ENCODE data around the gene STEAP3. TPM values are rescaled to one million over a fixed set of nuclear protein-coding genes. Genes with fewer than 3 reads are reported as not detected.

STEAP3 gene
- polyA plus RNA-seq, 1 donor from 2014 or later, result not detected

- no peak overlapping the region for H3K9ac ChIP-seq (ENCODE audit: low read length)
- H3K27me3 ChIP-seq (ENCODE audit: insufficient read depth, low read depth, low read length), result no peaks in the 10 kb centered on the region
- no peak overlapping the region for H3K4me3 ChIP-seq (ENCODE audit: low read length)
- H3K9me3 ChIP-seq (ENCODE audit: low read length), result no peaks in the 10 kb centered on the region
- H3F3A ChIP-seq (ENCODE audit: insufficient read depth, low read length, poor library complexity, severe bottlenecking), result no peaks in the 10 kb centered on the region
- H3K4me2 ChIP-seq (ENCODE audit: low read length), result no peak overlapping the region
- no peaks in the 10 kb centered on the region for H3K79me2 ChIP-seq (replicated peaks; ENCODE audit: insufficient read depth, low read length)
- TF ChIP-seq POLR2AphosphoS5 (IDR thresholded peaks at IDR 0.05) (no peak), EZH2 (IDR thresholded peaks at IDR 0.05; ENCODE audit: borderline replicate concordance, insufficient read depth, low read length, poor library complexity, severe bottlenecking) (no peak), MXI1 (conservative IDR thresholded peaks at IDR 0.05; ENCODE audit: poor library complexity, severe bottlenecking) (no peak), EP300 (conservative IDR thresholded peaks at IDR 0.05; ENCODE audit: poor library complexity, severe bottlenecking) (no peak), RAD21 (conservative IDR thresholded peaks at IDR 0.05) (no peak), REST (IDR thresholded peaks at IDR 0.05; ENCODE audit: borderline replicate concordance) (no peak), TAF1 (IDR thresholded peaks at IDR 0.05; ENCODE audit: low read depth) (no peak)
- H3K36me3 ChIP-seq (ENCODE audit: insufficient read depth, low read length), result no peaks in the 10 kb centered on the region
- H3K27ac ChIP-seq (ENCODE audit: low read length), result no peak overlapping the region
- no peaks in the 10 kb centered on the region for H3K9me2 ChIP-seq (ENCODE audit: insufficient read depth, low read length)
- no peaks in the 10 kb centered on the region for H4K20me1 ChIP-seq (ENCODE audit: insufficient read depth)
- H2AFZ ChIP-seq (ENCODE audit: low read depth, low read length), result no peak overlapping the region
Observed at GRCh38 chr2:119249311-119249710, 25.7 kb downstream of the STEAP3 start.

GRCh38 chr2:119249855-119250717 is 26.5 kb downstream of the STEAP3 start:
- H3F3A ChIP-seq (ENCODE audit: insufficient read depth, low read length, poor library complexity, severe bottlenecking), result no peaks in the 10 kb centered on the region
- no peak overlapping the region for H2AFZ ChIP-seq (ENCODE audit: low read depth, low read length)
- H3K9ac ChIP-seq (ENCODE audit: low read length), result no peak overlapping the region
- TF ChIP-seq POLR2AphosphoS5 (IDR thresholded peaks at IDR 0.05) (no peak), EP300 (conservative IDR thresholded peaks at IDR 0.05; ENCODE audit: poor library complexity, severe bottlenecking) (no peak), MXI1 (conservative IDR thresholded peaks at IDR 0.05; ENCODE audit: poor library complexity, severe bottlenecking) (no peak), RAD21 (conservative IDR thresholded peaks at IDR 0.05) (no peak), SMC3 (conservative IDR thresholded peaks at IDR 0.05; ENCODE audit: poor library complexity) (no peak), TAF1 (IDR thresholded peaks at IDR 0.05; ENCODE audit: low read depth) (no peak), EZH2 (IDR thresholded peaks at IDR 0.05; ENCODE audit: borderline replicate concordance, insufficient read depth, low read length, poor library complexity, severe bottlenecking) (no peak), REST (IDR thresholded peaks at IDR 0.05; ENCODE audit: borderline replicate concordance) (no peak)
- TF ChIP-seq, protein P1, sequence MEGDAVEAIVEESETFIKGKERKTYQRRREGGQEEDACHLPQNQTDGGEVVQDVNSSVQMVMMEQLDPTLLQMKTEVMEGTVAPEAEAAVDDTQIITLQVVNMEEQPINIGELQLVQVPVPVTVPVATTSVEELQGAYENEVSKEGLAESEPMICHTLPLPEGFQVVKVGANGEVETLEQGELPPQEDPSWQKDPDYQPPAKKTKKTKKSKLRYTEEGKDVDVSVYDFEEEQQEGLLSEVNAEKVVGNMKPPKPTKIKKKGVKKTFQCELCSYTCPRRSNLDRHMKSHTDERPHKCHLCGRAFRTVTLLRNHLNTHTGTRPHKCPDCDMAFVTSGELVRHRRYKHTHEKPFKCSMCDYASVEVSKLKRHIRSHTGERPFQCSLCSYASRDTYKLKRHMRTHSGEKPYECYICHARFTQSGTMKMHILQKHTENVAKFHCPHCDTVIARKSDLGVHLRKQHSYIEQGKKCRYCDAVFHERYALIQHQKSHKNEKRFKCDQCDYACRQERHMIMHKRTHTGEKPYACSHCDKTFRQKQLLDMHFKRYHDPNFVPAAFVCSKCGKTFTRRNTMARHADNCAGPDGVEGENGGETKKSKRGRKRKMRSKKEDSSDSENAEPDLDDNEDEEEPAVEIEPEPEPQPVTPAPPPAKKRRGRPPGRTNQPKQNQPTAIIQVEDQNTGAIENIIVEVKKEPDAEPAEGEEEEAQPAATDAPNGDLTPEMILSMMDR (IDR thresholded peaks at IDR 0.05; ENCODE audit: poor library complexity, severe bottlenecking), result no peak
- no peaks in the 10 kb centered on the region for H3K27me3 ChIP-seq (ENCODE audit: insufficient read depth, low read depth, low read length)
- H3K27ac ChIP-seq (ENCODE audit: low read length), result no peak overlapping the region
- H3K4me2 ChIP-seq (ENCODE audit: low read length), result no peak overlapping the region
- no peaks in the 10 kb centered on the region for H3K9me2 ChIP-seq (ENCODE audit: insufficient read depth, low read length)
- no peaks in the 10 kb centered on the region for H3K79me2 ChIP-seq (replicated peaks; ENCODE audit: insufficient read depth, low read length)
- no peaks in the 10 kb centered on the region for H4K20me1 ChIP-seq (ENCODE audit: insufficient read depth)
- no peaks in the 10 kb centered on the region for H3K36me3 ChIP-seq (ENCODE audit: insufficient read depth, low read length)
- no peaks in the 10 kb centered on the region for H3K9me3 ChIP-seq (ENCODE audit: low read length)
- no peak overlapping the region for H3K4me3 ChIP-seq (ENCODE audit: low read length)
